TTC549 (cell line): Measurements from ENCODE around the gene OR2C1.

Experiments used
- FAIRE-seq: peaks from 2 replicates; lab custom pipeline; 2012; peaks lifted over from hg19 to GRCh38; lab: Jason Lieb, UNC

Gene OR2C1

GRCh38 chr16:3355589-3355988 lies at the start of gene OR2C1:
TSS of gene OR2C1 (plus strand) at chr16:3355889. CDS start at chr16:3355941, 52 bp downstream.
- FAIRE-seq, result no peak

- FAIRE-seq, result no peak
These were observed 49.6 kb upstream of the OR2C1 start for GRCh38 chr16:3306078-3306477.

DNA sequence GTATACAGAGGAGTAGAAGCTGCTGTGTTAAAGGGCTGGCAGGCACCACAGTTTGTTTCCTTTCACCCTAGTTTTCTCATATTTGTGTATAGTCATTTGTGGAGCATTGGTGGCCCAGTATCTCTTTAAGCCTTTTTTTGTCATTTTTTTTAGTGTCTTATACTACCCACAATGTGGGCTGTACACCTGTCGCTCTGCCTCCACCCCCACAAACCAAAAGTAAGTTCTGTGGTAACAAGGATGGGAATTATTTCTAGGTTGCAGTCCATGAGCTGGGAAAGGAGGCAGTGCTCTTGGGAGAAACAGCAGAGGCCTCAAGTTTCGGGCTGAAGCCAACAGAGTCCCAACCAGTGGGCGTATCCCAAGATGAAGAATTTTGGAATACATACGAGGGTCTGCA lies 44.2 kb upstream of the OR2C1 start:
- no peak for FAIRE-seq

- no peak for FAIRE-seq
These were observed 38.2 kb upstream of the OR2C1 start for GRCh38 chr16:3317315-3317999.

DNA sequence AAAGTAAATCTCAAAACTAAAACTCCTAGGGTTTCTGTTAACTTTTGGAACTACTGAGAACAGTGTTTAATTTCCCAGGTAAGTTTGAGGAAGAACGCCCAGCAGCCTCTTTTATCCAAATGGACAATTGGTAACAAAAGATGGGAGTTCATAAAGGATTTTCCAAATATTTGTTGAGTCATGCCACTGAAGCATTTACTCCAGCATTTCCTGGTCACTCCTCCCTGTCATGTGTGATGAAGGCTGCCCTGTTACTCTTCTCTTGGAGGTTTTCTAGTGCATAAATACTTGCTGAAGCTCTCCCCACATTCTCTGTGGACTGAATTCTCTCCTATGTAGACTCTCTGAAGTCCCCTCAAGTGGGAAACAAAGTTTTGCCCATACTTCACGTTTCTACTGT lies 33.9 kb upstream of the OR2C1 start:
- FAIRE-seq, result no peak

- FAIRE-seq, result no peak
These were observed 28.2 kb upstream of the OR2C1 start for GRCh38 chr16:3327514-3327913.

DNA sequence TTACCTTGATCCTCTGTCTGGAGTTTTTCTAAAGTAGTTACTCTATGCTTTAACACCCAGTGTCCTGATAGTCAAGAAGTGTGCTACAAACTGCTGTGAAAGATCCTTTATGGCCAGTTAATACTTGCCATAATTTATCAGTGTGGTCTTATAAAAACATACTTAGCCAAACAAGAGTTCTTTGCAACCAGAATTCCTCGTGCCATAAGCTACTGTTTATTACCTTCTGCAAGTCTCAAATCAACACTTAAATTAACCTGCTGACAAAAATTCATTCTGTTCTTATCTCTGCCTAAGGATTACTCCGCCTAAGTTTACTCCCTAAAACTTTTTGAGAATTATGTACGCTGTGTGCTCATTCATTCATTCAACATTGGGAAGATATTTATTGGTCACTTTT lies 27.6 kb upstream of the OR2C1 start:
- no peak for FAIRE-seq

DNA sequence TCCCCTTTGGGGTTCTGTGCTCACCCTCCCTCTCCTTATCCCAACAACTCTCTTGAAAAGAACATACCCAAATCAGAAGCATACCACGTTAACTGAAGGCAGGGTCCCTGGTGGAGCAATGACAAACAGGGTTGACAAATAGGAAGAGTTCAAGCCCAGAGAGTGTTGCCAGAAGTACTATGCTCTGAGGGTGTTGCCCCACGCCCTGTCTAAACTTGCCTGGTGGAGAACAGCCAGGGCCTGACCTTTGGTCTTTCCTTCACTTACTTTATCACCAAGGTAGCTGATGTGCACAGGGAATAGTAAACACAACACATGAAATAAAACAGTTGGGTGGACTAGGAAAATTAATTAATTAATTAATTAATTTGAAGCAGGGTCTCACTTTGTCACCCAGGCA lies 27.0 kb upstream of the OR2C1 start:
- FAIRE-seq, result no peak

DNA sequence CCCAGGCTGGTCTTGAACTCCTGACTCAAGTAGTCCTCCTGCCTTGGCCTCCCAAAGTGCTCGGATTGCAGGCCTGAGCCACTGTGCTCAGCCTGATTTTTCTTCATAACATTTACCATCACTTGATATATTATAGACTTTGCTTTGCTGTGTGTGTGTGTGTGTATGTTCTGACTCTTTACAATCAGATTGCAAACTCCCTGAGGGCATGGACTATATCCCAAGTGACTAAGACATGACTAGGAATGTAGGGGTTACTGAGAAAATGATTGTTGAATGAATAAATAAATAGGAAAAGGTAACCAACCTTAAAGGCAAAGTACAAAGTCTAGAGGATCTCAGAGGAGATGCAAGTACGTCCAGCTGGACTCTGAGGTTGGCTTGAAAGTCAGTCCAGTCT lies 9.6 kb upstream of the OR2C1 start:
- FAIRE-seq, result no peak

DNA sequence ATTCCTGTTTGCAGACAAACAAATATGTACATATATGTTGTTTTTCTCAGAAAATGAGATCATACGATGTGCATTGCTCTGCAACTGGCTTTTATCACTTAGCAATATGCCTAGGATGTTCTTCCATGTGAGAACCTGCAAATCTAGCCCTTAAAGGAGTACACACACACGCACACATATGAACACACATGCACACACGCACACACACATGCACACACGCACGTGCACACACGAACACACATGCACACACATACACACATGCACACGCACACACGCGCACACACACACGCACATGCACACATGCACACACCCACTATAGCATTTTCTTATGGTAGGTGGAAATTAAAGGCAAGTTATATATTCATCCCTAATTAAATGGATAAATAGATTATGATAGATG lies 8.1 kb upstream of the OR2C1 start:
- FAIRE-seq, result no peak

GRCh38 chr16:3348547-3349167 lies 7.0 kb upstream of the OR2C1 start:
- FAIRE-seq, result no peak

DNA sequence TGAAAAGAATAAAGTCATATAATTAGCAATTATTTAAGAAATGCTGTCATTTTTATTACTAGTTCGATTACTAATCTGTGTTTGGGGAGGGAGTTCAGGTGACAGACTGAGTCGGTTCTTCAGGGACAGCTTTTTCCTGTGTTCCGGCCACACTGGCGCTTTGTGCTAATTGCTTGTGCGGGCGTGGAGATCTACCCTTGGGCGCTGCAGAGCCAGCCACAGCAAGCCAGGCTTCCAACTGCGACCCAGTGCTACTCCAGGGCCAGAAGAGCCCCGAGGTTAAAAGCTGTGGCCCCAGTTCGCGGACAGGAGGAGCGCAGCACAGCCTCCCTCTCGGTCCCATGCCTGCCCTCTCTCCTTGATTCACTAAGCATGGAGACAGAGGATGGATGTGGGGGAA lies 6.5 kb upstream of the OR2C1 start:
- FAIRE-seq, result no peak

GRCh38 chr16:3356118-3356517 lies 429 bp downstream of the OR2C1 start:
- no peak for FAIRE-seq

DNA sequence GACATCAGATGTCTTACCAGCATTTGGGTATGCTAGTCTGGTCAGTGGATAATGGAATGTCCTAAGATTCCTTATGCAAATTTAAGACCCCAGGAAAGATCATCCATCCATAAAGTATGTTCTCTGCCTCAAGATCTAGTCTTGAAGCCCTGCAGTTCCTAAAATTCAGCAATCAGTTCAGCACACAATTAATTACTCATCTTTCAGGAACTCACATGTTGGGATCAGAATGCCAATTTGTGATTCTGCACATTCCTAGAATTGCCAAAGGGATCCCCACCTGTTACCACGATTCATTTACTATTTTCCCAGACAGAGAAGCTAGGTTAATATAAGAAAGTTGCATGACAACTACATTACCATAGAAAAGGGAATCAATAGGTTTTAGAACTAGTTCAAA lies 3.2 kb downstream of the OR2C1 start:
- no peak for FAIRE-seq

DNA sequence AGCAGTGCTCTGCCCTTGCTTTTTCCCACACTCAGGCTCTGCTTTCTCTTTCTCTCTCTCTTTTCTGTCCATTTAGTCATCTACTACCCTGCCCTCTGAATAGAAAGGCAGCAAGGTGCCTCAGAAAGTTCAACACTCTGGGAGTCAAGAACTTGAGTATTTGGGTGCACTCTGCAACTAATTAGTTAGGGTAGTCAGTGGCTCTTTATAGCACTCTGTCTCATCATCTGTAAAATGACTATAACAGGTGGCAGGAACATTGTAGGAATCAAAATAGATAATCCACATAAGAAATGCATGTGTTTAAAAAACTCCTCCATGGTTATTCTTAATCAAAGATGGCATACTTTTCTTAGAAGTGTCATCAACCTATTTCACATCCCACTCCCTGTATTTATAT lies 7.2 kb downstream of the OR2C1 start:
- no peak for FAIRE-seq

GRCh38 chr16:3363793-3364192 lies 8.1 kb downstream of the OR2C1 start:
- FAIRE-seq, result no peak

- peak; percentile 82 for FAIRE-seq
These were observed 9.2 kb downstream of the OR2C1 start for GRCh38 chr16:3364774-3365427.

DNA sequence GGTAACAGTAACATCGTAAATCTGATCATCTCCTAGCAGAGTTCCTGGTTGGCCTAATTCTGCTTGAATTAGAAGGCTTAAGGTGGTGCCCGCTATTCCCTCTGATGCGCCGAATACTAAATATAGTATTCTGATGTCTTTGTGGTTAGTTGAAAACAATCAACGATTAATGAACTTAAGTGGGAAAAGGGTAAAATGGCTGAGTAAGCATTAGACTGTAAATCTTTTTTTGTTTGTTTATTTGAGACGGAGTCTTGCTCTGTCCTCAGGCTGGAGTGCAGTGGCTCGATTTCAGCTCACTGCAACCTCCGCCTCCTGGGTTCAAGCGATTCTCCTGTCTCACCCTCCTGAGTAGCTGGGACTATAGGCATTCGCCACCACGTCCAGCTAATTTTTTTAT lies 13.4 kb downstream of the OR2C1 start:
- no peak for FAIRE-seq

DNA sequence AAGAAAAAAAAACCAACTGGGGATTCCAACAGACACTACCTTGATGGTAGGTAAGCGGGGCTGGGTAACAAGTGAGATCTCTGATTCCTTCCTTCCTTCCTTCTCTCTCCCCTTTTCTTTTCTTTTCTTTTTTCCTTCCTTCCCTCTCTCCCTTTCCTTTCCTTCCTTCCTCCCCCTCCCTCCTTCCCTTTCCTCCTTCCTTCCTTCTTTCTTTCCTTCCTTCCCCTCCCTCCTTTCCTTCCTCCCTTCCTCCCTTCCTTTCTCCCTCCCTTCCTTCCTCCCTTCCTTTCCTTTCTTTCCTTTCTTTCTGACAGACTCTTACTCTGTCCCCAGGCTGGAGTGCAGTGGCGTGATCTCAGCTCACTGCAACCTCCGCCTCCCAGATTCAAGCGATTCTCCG lies 20.0 kb downstream of the OR2C1 start:
- no peak for FAIRE-seq

DNA sequence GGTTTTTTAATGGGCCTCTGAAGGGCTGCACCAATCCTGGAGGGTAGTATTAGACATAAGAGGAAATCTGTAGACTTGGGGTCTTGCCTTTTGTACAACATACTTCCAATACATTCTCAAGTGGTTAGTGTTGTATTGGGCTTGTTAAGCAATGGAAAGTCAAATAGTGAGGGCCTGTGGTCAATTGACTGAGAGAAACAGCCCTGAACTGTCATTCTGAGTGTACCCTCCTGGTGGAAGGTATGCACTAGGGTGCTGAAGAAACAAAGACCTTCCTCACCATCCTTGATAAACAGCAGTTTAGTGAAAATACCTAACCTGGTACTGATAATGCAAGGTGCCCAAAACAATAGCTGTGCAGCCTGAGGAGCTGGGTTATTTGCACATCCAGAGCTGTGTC lies 22.2 kb downstream of the OR2C1 start:
- FAIRE-seq, result no peak

DNA sequence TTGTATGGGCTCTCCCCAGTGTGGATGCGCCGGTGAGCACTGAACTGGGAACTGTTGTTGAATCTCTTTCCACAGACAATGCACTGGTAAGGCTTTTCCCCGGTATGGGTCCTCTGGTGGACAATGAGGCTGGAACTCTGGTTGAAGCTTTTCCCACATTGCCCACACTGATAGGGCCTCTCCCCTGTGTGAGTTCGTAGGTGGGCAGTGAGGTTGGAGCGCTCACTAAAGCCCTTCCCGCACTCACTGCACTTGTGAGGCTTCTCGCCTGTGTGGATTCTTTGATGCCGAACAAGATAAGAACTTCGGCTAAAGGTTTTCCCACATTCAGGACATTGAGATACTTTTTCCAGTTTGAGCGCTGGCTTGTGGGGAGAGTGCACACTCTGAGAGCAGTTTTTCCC lies 27.4 kb downstream of the OR2C1 start:
- no peak for FAIRE-seq

GRCh38 chr16:3388325-3388724 lies 32.6 kb downstream of the OR2C1 start:
- no peak for FAIRE-seq

GRCh38 chr16:3389663-3390338 lies 34.1 kb downstream of the OR2C1 start:
- no peak for FAIRE-seq
